MM.1S (cell line): ENCODE measurements around the gene CRTC3.

Source experiments
- DNase-seq: peaks from one replicate; pipeline ENCODE4 v3.0.0-alpha.2; 2015
- H2AFZ ChIP-seq: fragments of 300-600 bp; sonication (generic); 2 replicates; pipeline ENCODE4 v1.6.0; 2016; ENCODE audit warnings: antibody characterized with exemption, low read length
- H3F3A ChIP-seq: fragments of 300-600 bp; sonication (generic); 2 replicates; pipeline ENCODE4 v1.6.1; 2016; ENCODE audit warnings: mild to moderate bottlenecking, antibody characterized with exemption, low read length, moderate library complexity, mixed read lengths; ENCODE audit not compliant: insufficient read depth
- H3K27ac ChIP-seq: fragments of 300-600 bp; sonication (generic); 2 replicates; pipeline ENCODE4 v1.5.1; 2016; ENCODE audit warnings: mild to moderate bottlenecking, low read length
- H3K27me3 ChIP-seq: fragments of 300-600 bp; sonication (generic); replicated peaks from 2 replicates; pipeline ENCODE4 v1.6.0; 2016; ENCODE audit warnings: low read length; ENCODE audit not compliant: insufficient read depth
- H3K36me3 ChIP-seq: fragments of 300-600 bp; sonication (generic); replicated peaks from 2 replicates; pipeline ENCODE4 v1.6.1; 2016; ENCODE audit warnings: mild to moderate bottlenecking, low read length, mixed read lengths; ENCODE audit not compliant: insufficient read depth
- H3K4me1 ChIP-seq: fragments of 300-600 bp; sonication (generic); 2 replicates; pipeline ENCODE4 v1.6.1; 2016; ENCODE audit warnings: low read length, mixed read lengths
- H3K4me2 ChIP-seq: fragments of 300-600 bp; sonication (generic); 2 replicates; pipeline ENCODE4 v1.6.0; 2016; ENCODE audit warnings: low read depth, low read length
- H3K4me3 ChIP-seq: fragments of 300-600 bp; sonication (generic); 2 replicates; pipeline ENCODE4 v1.5.1; 2016; ENCODE audit warnings: low read length, mixed read lengths
- H3K79me2 ChIP-seq: fragments of 300-600 bp; sonication (generic); 2 replicates; pipeline ENCODE4 v1.6.1; 2016; ENCODE audit warnings: mixed run types, low read length, mixed read lengths
- H3K9ac ChIP-seq: fragments of 300-600 bp; sonication (generic); 2 replicates; pipeline ENCODE4 v1.6.1; 2016; ENCODE audit warnings: low read length, mixed read lengths
- H3K9me2 ChIP-seq: fragments of 300-600 bp; sonication (generic); replicated peaks from 2 replicates; pipeline ENCODE4 v1.6.1; 2016; ENCODE audit warnings: mild to moderate bottlenecking, low read length, mixed read lengths; ENCODE audit not compliant: insufficient read depth
- H3K9me3 ChIP-seq: fragments of 300-600 bp; sonication (generic); replicated peaks from 2 replicates; pipeline ENCODE4 v1.6.1; 2016; ENCODE audit warnings: mild to moderate bottlenecking, low read length, mixed read lengths; ENCODE audit not compliant: insufficient read depth
- H4K20me1 ChIP-seq: fragments of 300-600 bp; sonication (generic); 2 replicates; pipeline ENCODE4 v1.6.1; 2016; ENCODE audit warnings: mild to moderate bottlenecking, low read length, moderate library complexity, mixed read lengths; ENCODE audit not compliant: insufficient read depth
- CTCF ChIP-seq: fragments of 300-600 bp; sonication (generic); IDR thresholded peaks from 2 replicates; pipeline ENCODE4 v1.5.1; 2016; ENCODE audit warnings: antibody characterized with exemption, low read length, mixed read lengths
- EZH2 ChIP-seq: fragments of 300-600 bp; sonication (generic); optimal IDR thresholded peaks from 2 replicates; pipeline ENCODE3; 2017; ENCODE audit warnings: low read depth, mild to moderate bottlenecking, antibody characterized with exemption, low read length, mixed read lengths
- EZH2phosphoT487 ChIP-seq: fragments of 300-600 bp; sonication (generic); IDR thresholded peaks from 2 replicates; pipeline ENCODE4 v1.6.1; 2018; ENCODE audit warnings: antibody characterized with exemption, low read length

CRTC3 gene

GRCh38 chr15:90545095-90545494, 15.4 kb downstream of the CRTC3 start:
- Histone ChIP-seq H3K36me3 (no peaks in the 10 kb centered on the region), H3K4me1 (no peaks in the 10 kb centered on the region), H3K4me2 (no peak overlapping the region), H3K27me3 (no peaks in the 10 kb centered on the region), H3K79me2 (no peaks in the 10 kb centered on the region), H4K20me1 (no peaks in the 10 kb centered on the region), H3K9ac (no peak overlapping the region), H3K4me3 (no peak overlapping the region), H3F3A (no peaks in the 10 kb centered on the region), H3K9me3 (no peaks in the 10 kb centered on the region), H2AFZ (no peak overlapping the region), H3K9me2 (no peaks in the 10 kb centered on the region), H3K27ac (no peak overlapping the region)
- DNase-seq = no peak
- TF ChIP-seq CTCF (0 out of 2 replicates have a peak, but pooled peaks have one; percentile 11), EZH2 (no peak)

- no peaks in the 10 kb centered on the region for H3K79me2 ChIP-seq
- no peaks in the 10 kb centered on the region for H3K36me3 ChIP-seq
- H3K9me3 ChIP-seq = no peaks in the 10 kb centered on the region
- no peaks in the 10 kb centered on the region for H4K20me1 ChIP-seq
- no peaks in the 10 kb centered on the region for H3K9me2 ChIP-seq
- H3F3A ChIP-seq = no peaks in the 10 kb centered on the region
- DNase-seq = no peak
- no peak overlapping the region for H2AFZ ChIP-seq
- no peak overlapping the region for H3K27ac ChIP-seq
- no peak overlapping the region for H3K4me3 ChIP-seq
- no peak overlapping the region for H3K9ac ChIP-seq
- no peak overlapping the region for H3K4me2 ChIP-seq
- no peaks in the 10 kb centered on the region for H3K27me3 ChIP-seq
- no peak for TF ChIP-seq CTCF
- TF ChIP-seq EZH2 = no peak
- no peak for TF ChIP-seq EZH2phosphoT487
- peaks cover 3% of the 10 kb centered on the region; the same call in 1 of the 2 replicates for H3K4me1 ChIP-seq
Observed at GRCh38 chr15:90547540-90547939, 17.8 kb downstream of the CRTC3 start.

- no peak for DNase-seq
- Histone ChIP-seq H3K79me2 (no peaks in the 10 kb centered on the region), H3K9me2 (no peaks in the 10 kb centered on the region), H3K4me2 (no peak overlapping the region; the same call in 1 of the 2 replicates), H3K9ac (no peak overlapping the region), H2AFZ (no peak overlapping the region), H3K36me3 (no peaks in the 10 kb centered on the region), H3K4me3 (no peak overlapping the region), H3K27ac (no peak overlapping the region), H3F3A (no peaks in the 10 kb centered on the region), H3K27me3 (no peaks in the 10 kb centered on the region), H3K9me3 (no peaks in the 10 kb centered on the region), H3K4me1 (peaks cover 3% of the 10 kb centered on the region; the same call in 1 of the 2 replicates), H4K20me1 (no peaks in the 10 kb centered on the region)
- TF ChIP-seq EZH2 (no peak), CTCF (no peak), EZH2phosphoT487 (no peak)
Observed at GRCh38 chr15:90550919-90551318, 21.2 kb downstream of the CRTC3 start.
